Occipital lobe (tissue), 2 donors: Measurements from ENCODE around the gene SLC4A1. TPM values are rescaled to one million over a fixed set of nuclear protein-coding genes. Genes with fewer than 3 reads are reported as not detected.

Experiments used
- DNase-seq: peaks from one replicate; lab custom pipeline; 2025; lab: John Stamatoyannopoulos, UW
- total RNA-seq: library from RNA; depleted of rRNA; stranded (reverse); fragments of >200 nt; gene quantifications from one replicate; pipeline ENCODE4 v1.2.3, GENCODE V29; 2014

Gene SLC4A1
- total RNA-seq, 1 donor from 2014 or later: 5.8 TPM

GRCh38 chr17:44284024-44284400 is 16.1 kb upstream of the SLC4A1 start:
- DNase-seq: no peak

- DNase-seq: no peak
Measured at GRCh38 chr17:44283344-44284023, 15.5 kb upstream of the SLC4A1 start.

- DNase-seq: no peak
Measured at GRCh38 chr17:44282264-44282663, 14.3 kb upstream of the SLC4A1 start.

- no peak for DNase-seq
Measured at GRCh38 chr17:44281570-44281969, 13.6 kb upstream of the SLC4A1 start.

- DNase-seq: no peak
Measured at GRCh38 chr17:44280392-44280937, 12.5 kb upstream of the SLC4A1 start.

- DNase-seq: no peak
Measured at GRCh38 chr17:44279666-44280391, 11.9 kb upstream of the SLC4A1 start.

GRCh38 chr17:44279346-44279665 is 11.4 kb upstream of the SLC4A1 start:
- DNase-seq: no peak

GRCh38 chr17:44277976-44278375 is 10.0 kb upstream of the SLC4A1 start:
- DNase-seq: no peak

- DNase-seq: no peak
Measured at GRCh38 chr17:44273607-44274006, 5.7 kb upstream of the SLC4A1 start.

GRCh38 chr17:44272954-44273353 is 5.0 kb upstream of the SLC4A1 start:
- no peak for DNase-seq

- DNase-seq: no peak
Measured at GRCh38 chr17:44272321-44272951, 4.5 kb upstream of the SLC4A1 start.

- no peak for DNase-seq
Measured at GRCh38 chr17:44269535-44270240, 1.8 kb upstream of the SLC4A1 start.

GRCh38 chr17:44268709-44269534 is 987 bp upstream of the SLC4A1 start:
- DNase-seq: no peak

GRCh38 chr17:44267165-44267455 is 825 bp downstream of the SLC4A1 start:
- DNase-seq: no peak

- DNase-seq: no peak
Measured at GRCh38 chr17:44266402-44267164, 1.4 kb downstream of the SLC4A1 start.

- DNase-seq: no peak
Measured at GRCh38 chr17:44263345-44263902, 4.5 kb downstream of the SLC4A1 start.

GRCh38 chr17:44262654-44263225 is 5.2 kb downstream of the SLC4A1 start:
- no peak for DNase-seq

GRCh38 chr17:44260296-44260695 is 7.6 kb downstream of the SLC4A1 start:
- no peak for DNase-seq

GRCh38 chr17:44258811-44259351 is 9.1 kb downstream of the SLC4A1 start:
- no peak for DNase-seq
